ENCODE data around the gene TUBB6.

DNA sequence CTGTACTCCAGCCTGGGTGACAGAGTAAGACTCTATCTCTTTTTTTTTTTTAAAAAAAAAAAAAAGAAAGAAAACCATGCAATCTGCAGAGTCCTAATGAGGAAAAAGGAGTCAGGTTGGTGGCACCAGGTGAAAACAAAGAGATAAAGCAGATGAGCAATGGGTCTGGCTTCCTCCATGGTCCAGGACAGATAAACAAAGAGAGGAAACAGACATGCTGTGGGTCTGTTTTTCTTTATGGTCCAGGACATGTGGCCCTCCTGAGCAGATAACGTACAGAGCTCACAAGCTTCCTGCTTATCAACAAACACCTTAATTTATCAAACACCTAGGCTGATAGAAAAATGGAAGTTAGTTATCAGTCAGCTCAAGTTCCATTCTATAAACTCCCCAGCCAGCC, 24.4 kb upstream of the TUBB6 start:
- TF ChIP-seq, protein P1, sequence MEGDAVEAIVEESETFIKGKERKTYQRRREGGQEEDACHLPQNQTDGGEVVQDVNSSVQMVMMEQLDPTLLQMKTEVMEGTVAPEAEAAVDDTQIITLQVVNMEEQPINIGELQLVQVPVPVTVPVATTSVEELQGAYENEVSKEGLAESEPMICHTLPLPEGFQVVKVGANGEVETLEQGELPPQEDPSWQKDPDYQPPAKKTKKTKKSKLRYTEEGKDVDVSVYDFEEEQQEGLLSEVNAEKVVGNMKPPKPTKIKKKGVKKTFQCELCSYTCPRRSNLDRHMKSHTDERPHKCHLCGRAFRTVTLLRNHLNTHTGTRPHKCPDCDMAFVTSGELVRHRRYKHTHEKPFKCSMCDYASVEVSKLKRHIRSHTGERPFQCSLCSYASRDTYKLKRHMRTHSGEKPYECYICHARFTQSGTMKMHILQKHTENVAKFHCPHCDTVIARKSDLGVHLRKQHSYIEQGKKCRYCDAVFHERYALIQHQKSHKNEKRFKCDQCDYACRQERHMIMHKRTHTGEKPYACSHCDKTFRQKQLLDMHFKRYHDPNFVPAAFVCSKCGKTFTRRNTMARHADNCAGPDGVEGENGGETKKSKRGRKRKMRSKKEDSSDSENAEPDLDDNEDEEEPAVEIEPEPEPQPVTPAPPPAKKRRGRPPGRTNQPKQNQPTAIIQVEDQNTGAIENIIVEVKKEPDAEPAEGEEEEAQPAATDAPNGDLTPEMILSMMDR (IDR thresholded peaks at IDR 0.05), result no peak
- no peak for TF ChIP-seq POLR2A (IDR thresholded peaks at IDR 0.05)

Data from heart left ventricle (tissue), 13 donors.